Astrocyte of the cerebellum (primary cell): ENCODE data around the gene SPATA19.
A peak's percentile ranks its signal among the peaks of the same experiment; 100 is the strongest.

ENCODE experiments used
- DNase-seq: peaks from one replicate; pipeline ENCODE4 v3.0.0-alpha.2; 2011; ENCODE audit warnings: low read depth
- H3K4me3 ChIP-seq: 2 replicates; pipeline ENCODE4 v1.5.1; 2011; ENCODE audit warnings: mild to moderate bottlenecking, low read depth, low read length, moderate library complexity
- in situ Hi-C: cut with HindIII; loops from 2 replicates; pipeline ENCODE4 v1.10.0; 2017; ENCODE audit warnings: low sequenced_read_pairs
- TF ChIP-seq, protein P1 (sequence below): IDR thresholded peaks from 2 replicates; pipeline ENCODE4 v1.5.1; 2012; ENCODE audit warnings: low read length, low read depth, moderate library complexity, mild to moderate bottlenecking; ENCODE audit errors: missing control alignments

Gene SPATA19

DNA sequence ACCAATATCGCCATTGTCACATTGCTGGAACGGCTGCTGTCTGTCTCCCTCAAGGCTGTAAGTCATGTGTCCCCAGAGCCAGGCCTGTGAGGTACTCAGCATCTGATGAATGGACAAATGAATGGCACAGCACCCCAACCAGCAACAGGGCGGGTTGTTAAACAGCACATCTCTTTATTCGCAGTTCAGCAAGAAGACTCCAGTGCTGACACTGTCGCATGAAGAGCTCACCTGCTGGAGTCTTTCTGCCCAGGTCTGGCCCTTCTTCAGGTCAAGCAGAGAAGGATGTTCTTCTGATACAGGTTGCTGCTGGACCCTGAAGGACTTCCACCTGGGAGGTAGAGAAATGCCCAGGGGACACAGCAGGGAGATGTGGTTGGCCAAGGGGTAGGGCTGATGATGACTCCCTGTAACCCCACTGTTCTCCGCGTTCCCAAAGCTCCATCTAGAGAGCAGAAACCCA is 4.8 kb downstream of the SPATA19 start:
- no peak for DNase-seq
- H3K4me3 ChIP-seq, result no peak overlapping the region
- in situ Hi-C loops, result no loop called here
- TF ChIP-seq, protein P1, sequence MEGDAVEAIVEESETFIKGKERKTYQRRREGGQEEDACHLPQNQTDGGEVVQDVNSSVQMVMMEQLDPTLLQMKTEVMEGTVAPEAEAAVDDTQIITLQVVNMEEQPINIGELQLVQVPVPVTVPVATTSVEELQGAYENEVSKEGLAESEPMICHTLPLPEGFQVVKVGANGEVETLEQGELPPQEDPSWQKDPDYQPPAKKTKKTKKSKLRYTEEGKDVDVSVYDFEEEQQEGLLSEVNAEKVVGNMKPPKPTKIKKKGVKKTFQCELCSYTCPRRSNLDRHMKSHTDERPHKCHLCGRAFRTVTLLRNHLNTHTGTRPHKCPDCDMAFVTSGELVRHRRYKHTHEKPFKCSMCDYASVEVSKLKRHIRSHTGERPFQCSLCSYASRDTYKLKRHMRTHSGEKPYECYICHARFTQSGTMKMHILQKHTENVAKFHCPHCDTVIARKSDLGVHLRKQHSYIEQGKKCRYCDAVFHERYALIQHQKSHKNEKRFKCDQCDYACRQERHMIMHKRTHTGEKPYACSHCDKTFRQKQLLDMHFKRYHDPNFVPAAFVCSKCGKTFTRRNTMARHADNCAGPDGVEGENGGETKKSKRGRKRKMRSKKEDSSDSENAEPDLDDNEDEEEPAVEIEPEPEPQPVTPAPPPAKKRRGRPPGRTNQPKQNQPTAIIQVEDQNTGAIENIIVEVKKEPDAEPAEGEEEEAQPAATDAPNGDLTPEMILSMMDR, result no peak

DNA sequence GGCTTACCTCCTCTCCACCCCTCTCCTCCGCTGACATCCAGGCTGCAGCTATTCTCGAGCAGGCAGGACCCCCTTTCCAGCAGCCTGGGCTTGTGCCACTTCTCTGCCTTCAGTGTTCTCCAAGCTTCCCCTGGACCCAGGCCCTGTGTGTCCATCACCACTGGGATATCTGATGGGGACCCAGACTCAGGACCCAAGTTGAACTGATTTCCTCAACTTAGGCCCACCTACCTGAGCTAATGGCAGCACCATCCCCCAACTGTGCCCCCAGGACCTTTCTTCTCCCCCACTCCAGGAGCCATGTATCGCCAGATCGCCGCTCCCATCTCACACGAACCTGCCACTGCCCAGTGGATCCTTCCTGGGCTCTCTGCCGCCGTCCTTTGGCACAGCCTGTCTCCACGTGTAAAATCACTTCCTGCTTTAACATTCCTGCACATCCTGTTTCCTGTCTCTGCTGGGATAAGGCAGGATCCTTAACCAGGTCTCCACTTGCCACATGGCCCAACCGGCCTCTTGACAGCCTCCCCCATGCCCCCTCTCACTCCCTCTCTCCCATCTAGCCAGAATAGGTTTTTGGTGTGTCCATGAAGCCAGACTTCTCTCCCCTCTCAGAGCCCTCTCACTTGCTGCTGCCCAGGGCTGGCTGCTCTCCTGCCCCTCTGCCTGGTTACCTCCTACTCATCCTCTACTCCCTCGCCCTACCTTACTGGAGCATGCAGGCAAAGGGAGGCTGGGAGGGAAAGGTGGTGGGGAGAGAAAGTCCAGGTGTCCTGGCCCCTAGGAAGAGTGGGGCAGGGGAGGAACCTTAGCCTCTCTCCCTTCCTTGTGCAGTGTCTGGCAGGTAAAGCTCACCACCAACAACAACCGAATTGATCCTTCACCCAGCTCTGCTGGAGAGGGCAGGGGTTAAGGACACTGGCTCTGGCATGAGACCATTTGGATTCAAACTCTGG is 9.4 kb downstream of the SPATA19 start:
- no peak for DNase-seq
- in situ Hi-C loops, result no loop called here
- TF ChIP-seq, protein P1, result no peak
- H3K4me3 ChIP-seq, result no peak overlapping the region

DNA sequence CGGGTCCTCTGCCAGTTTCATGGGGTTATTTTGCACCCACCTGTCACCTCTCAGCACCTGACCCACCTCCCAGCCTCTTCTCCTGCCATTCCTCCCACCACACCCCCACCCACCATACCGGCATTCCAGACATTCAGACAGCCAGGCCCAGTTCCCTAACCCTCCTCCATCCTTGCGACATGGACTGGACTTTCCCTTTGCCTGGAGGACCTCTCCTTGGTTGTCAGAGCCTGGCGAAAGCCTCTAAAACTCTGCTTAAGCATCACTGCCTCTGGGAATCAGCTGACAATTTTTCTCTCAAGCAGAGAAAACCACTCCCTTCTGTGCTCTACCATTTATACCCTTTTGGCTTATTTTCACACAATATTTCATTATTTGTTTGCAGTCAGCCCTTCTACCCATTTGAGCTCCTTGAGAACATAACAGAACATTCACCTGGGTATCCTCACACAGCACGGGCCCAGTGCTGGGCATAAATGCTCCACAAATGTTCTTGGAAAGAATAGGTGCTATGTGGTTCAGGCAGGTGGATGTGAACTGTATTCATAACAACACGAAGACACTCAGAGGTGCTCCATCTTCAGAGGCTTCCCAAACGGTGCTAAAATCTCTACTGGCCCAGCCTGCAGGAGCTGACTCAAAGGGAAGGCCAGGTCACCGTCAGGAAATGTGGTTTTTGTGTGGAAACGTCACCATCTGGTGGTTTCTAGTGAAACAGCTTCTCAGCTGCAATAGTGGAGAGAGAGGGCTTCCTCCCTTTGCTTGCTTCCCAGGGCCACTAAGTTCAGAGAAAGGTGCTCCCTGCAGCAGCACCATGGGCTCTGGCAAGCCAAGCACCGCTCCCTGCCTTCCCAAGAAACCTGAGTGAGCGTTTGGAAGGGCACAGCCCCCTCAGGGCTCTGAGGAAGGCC is 10.4 kb downstream of the SPATA19 start:
- peak; percentile 49 for DNase-seq
- TF ChIP-seq, protein P1, result peak; percentile 66
- no peak overlapping the region for H3K4me3 ChIP-seq
- in situ Hi-C loops, result no loop called here

DNA sequence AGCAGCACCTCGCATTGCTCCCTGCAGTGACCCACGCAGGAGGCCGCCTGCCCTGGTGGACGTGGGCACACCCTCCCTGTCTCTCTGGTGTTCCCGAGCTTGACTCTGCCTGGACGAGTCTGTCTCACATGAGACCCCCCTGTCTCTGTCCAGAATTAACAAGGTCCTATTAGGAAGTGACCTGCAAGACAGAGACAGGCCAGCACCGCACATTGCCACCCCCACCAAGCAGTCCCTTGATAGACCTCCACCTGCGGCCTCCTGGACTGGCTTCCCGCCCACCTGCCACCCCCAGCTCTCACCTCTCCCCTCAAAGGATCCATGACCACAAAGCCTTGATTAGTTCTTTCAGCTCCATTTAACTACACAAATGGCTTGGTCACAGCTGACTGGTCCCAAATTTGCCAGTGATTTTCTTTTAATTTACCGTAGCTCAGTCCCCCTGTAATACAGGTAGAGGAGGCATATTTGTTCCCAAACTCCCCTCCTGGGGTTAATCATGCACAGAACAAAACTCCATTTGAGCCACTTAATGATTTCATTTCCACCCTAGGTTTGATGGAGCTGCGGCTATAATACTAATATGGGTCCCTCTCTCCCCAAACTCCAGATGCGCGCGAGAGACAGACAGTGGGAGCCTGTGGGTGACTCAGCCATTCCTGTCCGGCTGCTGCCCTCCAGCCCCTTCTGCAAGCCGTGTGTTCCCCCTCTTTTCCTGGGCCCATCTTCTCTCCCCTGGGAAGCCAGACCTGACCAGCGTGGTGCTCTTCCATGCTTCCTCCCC is 11.2 kb downstream of the SPATA19 start:
- no peak for DNase-seq
- no peak overlapping the region for H3K4me3 ChIP-seq
- in situ Hi-C loops, result no loop called here
- TF ChIP-seq, protein P1, result no peak

DNA sequence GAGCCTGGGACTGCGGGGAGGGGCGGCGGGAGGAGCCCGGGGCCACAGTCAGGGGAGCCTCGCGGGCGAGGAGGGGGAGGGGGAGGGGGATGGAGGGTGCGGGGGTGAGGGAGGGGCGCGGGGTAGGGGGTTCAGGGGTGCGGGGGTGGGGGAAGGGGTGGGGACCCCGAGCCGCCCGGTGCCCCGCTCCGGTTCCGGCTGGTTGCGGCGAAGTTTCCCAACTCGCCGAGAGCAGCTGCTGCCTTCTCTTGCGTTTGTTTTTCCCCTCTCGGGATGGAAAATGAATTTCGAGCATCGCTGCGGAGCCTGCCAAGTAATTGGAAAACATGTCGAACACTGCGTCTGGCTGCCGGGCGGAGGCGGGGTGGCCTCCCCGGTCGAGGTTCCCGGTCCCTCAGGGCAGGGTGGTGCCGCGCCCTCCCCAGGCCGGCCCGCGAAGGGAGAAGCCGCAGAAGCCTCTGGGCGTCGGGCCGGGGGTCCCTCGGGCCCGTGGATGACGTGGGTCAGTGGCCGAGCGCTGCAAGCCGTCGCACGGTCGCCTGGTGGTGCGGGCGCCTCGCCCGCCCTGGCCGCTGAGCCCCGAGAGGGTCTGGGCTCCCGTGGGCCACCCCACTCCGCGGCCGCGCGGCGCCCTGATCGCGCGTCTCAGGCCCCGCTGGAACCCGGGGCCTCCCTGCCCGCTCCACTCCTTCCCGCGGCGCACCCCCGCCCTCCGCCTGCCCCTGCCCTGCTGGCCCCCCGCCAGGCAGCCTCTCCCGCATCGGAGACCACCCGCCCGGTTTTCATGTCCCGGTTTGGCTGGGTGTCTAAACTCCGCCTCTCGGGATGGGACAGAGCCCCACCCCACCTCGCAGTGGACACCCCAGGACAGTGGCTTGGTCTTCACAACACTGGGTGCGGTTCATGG is 12.1 kb downstream of the SPATA19 start:
- in situ Hi-C loops, result no loop called here
- no peak for DNase-seq
- H3K4me3 ChIP-seq, result no peak overlapping the region
- TF ChIP-seq, protein P1, result no peak
